Stimulated activated CD8-positive, alpha-beta memory T cell treated with anti-CD3 and anti-CD28 coated beads, Interleukin-12 subunit alpha, Interleukin-12 subunit beta, amount 100 ng/mL, for 24 hours (primary cell): ENCODE measurements around the gene GCKR.
A peak's percentile ranks its signal among the peaks of the same experiment; 100 is the strongest.

Source experiments
- DNase-seq: peaks from one replicate; pipeline ENCODE4 v3.0.0-alpha.2; 2020; ENCODE audit errors: extremely low read depth

Gene GCKR

GRCh38 chr2:27496357-27497287, at the start of gene GCKR:
GCKR (plus strand) TSS chr2:27496839; CDS start chr2:27496905, 66 bp downstream.
- no peak for DNase-seq

DNA sequence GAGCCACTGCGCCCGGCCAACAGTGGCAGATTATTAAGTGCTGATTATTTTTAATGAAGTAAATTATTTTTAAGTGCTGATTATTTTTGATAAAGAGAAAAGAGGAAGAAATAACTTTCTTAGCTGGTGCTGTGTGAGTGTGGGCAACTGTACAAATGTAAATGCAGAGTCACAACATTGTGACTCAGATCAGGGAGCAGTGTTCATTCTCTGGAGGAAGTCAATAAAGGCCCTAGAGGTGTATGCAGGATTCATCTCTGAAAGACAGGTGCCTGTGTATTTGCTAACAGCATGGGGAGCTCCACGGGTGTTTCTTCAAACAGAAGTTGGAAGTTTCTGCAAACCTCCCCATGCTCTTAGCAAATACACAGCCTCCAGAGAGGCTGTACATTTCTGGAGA, 48.3 kb upstream of the GCKR start:
- DNase-seq, result no peak

DNA sequence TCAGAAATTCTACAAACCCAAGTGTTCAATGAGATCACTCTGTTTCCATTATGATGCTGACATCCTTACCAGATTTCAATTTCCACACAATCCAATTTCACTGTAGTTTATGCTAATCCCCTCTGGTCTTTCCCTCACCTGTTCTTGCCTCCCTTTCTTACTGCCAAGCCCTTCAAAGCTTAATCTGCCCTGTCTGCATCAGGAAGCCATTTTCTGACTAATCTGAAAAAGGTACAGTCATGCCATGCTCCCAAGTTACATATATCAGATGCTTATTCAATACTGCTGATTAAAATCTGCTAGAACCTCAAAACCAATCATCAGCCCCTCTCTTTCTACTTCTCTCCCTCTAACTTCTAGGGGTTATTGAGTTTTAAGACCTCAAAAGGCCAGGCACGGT, 45.5 kb upstream of the GCKR start:
- DNase-seq, result no peak

DNA sequence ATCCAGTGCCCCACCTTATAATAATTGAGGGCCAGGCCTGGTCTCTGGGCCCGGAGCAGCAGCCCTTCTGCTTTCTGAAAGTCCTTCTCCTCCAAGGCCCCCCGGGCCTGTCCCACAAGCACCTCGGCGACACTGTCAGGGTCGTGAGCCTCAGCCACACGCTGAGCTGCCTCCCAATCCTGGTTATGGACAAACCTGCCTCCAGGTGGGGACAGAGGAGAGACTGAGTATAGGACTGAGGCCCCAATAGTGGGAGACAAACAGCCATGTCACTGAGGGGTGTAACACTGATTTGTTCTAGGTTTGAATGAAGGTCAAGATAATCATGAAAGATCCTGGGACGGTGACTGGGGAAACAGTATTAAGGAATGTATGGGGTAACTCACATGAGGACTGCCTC, 42.7 kb upstream of the GCKR start:
- DNase-seq, result no peak

DNA sequence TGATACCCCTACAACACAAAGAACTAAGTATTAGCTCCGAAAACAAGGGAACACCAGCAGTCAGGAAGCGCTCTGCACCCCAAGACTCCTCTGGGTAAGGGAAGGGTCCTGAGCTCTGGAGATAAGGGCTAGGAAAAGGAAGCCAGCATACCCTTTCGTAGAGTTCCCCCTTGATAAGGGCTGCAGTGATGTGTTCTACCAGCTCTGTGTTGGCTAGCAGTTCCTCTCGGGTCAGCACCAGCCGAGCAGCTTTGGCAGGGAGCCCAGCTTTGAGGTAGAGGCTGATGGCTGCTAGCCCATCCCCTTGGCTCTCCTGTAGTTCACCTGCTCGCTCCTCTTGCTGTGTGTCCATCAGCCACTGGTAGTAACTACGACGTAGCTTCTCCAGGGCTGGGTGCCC, 35.5 kb upstream of the GCKR start:
- no peak for DNase-seq

GRCh38 chr2:27464443-27464842, 32.2 kb upstream of the GCKR start:
- no peak for DNase-seq

- no peak for DNase-seq
Measured at GRCh38 chr2:27471961-27472360, 24.7 kb upstream of the GCKR start.

DNA sequence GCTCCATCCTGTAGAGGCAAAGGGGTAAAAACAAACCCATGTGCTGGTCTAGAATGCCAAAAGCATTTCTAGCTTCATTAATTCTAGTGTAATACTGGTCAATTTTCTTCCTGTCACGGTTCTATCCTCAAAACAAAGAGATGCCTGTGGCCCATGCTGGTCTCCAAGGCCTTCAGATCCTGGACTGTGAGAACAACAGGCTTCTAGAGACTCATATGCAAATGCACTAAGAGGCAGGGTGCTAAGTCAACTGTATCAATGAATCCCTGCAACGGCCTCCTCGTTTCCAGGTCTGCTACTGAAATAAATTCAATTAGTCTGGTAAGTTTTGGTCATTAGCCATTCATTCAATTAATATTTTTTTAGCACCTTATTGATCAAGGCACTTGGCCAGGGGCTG, 11.1 kb upstream of the GCKR start:
- DNase-seq, result no peak

GRCh38 chr2:27489118-27489497, 7.5 kb upstream of the GCKR start:
- DNase-seq, result no peak

DNA sequence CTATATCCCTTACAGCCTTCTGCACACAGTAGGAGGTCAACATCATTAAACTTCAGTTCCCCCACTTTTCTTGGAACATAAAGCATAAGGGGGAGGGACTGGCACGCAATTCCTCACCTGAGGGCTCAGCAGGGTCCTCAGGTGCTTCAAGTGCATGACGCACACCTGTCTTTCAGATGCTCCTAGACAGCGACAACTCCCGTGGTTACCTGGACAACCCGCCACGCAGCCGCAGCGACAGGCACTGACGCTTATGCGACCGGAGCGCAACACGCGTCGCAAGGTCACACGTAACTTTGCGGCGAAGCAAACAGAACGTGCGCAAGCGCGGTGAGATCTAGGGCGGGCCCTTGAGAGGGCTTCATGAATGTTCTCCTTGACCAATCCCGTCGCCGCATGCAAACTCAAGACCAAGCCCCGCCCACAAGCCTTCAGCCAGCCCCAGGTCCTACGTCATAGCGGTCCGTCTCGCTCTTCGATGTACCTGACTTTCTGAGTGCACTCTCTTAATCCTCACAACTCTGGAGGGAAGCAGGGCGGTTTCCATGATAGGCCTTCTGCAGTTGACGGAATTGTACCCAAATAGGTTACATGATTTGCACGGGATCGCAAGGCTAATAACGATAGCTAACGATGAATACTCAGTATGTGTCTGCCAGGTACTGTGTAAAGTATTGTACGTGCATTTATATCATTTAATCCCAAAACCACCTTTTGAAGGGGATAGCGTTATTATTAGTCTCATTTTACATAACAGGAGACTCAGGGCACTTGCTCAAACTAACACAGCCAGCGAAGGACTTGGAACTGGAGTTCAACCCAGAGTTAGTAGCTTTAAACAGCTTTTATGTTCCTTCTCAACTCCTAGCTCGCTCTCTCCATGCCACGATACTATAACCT, 6.9 kb upstream of the GCKR start, which contains the start of gene IFT172:
Gene IFT172, minus strand, starts transcription at position 246 of the 900 bp plus-strand sequence. Its CDS starts 90 bp downstream, at position 156.
- peak; percentile 98 for DNase-seq

GRCh38 chr2:27492557-27492956, 4.1 kb upstream of the GCKR start:
- no peak for DNase-seq

GRCh38 chr2:27493948-27494283, 2.7 kb upstream of the GCKR start:
- no peak for DNase-seq

DNA sequence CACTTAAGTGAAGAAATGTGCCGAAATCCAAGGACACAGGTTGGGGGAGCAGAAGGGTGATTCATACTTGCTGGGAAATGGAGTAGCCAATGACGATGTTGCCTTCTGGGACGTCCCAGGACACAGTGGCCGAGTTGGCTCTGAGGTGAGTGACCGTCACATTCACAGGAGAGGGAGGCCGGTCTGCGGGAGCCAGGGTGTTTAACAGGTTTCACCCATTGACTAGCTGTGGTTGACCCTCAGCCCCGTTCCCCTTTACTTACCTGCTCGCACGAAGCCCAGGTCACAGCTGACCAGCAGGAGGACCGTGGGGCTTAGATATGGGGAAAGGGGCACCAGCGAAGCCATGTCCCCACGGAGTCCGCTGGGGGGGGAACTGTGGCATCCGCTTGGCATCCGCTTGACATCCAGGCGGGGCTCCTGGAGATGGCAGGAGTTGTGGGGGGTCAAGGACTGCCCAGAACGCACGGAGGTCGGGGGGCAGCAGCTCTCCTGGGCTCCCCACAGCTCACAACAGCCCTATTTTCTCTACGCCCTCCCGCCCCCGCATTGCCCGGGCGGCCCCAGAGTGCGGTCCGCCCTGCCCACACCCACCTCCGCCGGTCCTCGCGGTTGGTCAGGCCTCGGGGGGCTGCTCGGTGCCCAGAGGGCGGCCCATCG, 2.2 kb upstream of the GCKR start:
- DNase-seq, result no peak

DNA sequence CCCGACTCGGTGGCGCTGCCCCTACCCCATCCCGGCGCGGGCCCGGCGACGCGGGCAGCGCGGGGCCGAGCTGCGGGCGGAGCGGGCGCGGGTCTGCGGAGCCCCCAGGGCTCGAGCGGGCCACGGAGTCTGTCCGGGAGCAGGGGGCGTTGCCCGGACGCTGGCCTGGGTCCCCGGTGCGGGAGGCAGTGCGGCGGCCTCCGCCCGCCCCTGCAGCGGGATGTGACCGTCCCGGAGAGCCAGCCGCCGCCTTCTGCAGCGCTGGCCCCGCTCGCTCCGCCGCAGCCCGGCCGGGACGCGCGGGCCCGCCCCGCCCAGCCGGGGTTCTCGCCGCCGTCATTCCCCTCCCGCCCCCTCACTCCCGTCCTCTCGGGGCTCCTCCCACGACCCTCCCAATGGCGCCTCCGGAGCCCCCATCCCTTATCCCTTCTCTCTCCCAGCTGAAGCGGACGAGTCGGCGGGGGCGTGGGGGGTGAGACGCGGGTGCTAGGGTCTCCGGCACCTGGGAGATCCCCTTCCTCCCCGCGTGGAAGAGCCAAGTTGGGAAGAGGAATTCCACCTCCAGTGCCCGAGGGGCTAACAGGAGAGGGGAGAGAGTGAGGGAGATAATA, 1.6 kb upstream of the GCKR start, which contains the start of gene FNDC4:
Gene FNDC4, minus strand, starts transcription at position 257 of the 611 bp plus-strand sequence. CDS start 521 bp downstream, outside the sequence.
- DNase-seq, result no peak

- DNase-seq, result no peak
Measured at GRCh38 chr2:27495840-27496356, 741 bp upstream of the GCKR start.

DNA sequence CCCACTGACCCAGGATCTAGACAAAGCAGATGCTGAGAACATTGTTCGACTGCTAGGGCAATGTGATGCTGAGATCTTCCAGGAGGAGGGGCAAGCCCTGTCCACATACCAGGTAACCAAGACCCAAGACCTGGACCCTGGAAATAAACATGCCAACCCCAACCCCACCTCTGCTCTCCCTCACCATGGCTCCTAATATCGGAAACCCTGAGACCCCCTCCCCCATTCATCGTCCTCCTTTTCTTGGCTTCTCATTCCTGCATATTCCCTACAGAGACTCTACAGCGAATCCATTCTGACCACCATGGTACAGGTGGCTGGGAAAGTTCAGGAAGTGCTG, 619 bp downstream of the GCKR start:
- DNase-seq, result no peak

DNA sequence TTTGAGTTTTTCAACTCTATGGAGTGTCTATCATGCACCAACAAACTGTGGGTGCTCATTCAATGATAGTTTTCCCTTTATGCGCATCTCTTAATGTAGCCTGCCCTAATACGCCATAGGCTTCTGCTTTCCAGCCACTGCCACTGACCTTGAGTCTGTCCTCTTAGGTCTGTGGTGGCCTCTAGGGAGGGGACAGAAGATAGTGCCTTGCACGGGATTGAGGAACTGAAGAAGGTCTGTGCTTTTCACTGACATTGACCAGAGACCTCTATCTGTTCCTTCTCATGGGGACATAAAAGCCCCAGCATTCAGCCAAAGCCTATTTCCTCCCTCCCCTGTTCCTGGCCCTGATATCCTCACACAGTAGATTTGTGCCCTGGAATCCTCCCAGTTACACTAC, 2.3 kb downstream of the GCKR start:
- DNase-seq, result no peak

- no peak for DNase-seq
Measured at GRCh38 chr2:27501042-27501441, 4.4 kb downstream of the GCKR start.

GRCh38 chr2:27502142-27502541, 5.5 kb downstream of the GCKR start:
- no peak for DNase-seq

- DNase-seq, result no peak
Measured at GRCh38 chr2:27506587-27506986, 9.9 kb downstream of the GCKR start.

DNA sequence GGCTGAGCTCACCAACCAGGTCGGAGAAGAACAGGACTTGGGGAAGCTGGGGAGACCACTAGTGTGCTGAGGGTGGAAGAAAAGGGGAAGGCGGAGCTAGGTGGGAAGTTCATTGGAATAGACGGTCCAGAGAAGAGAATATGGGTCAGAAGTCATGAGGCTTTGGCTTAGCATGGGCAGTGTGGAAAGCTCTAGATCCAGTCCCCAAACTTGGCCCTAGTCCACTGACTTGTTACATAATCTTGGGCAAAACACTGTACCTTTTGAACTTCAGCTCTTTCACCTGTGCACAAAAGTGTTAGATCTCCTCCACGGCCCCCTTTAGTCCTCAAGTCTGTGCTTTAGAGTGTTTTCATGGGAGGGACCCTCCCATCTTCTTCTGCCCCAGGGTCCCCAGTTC, 10.7 kb downstream of the GCKR start:
- no peak for DNase-seq

DNA sequence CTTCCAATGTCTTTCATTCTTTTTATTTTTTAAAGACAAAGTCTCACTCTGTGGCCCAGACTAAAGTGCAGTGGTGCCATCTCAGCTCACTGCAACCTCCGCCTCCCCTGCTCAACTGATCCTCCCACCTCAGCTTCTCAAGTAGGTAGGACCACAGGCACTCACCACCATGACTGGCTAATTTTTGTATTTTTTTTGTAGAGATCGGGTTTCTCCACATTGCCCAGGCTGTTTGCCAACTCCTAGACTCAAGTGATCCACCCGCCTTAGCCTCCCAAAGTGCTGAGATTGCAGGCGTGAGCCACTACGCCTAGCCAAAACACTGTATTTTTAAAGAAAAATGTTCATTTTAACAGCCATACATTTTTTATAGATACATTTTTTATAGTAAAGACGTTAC, 12.7 kb downstream of the GCKR start:
- no peak for DNase-seq
